ENCODE results near the gene CEP41.
A peak's percentile ranks its signal among the peaks of the same experiment; 100 is the strongest.
"Not testable (repeated sequence)": the region's sequence is repeated elsewhere in the genome, so short reads cannot be mapped to it uniquely, and the experiment has no call there.

The CEP41 gene

GRCh38 chr7:130475776-130476175 is 35.0 kb upstream of the CEP41 start:
- H3K4me1 Mint-ChIP-seq (ENCODE audit: low read depth) = no peaks in the 10 kb centered on the region
- no peaks in the 10 kb centered on the region for H3K36me3 Mint-ChIP-seq (ENCODE audit: low read depth)
- no peaks in the 10 kb centered on the region for H3K9me3 Mint-ChIP-seq
- H3K27me3 Mint-ChIP-seq = no peaks in the 10 kb centered on the region
- no peak overlapping the region for H3K27ac Mint-ChIP-seq
- H3K4me3 Mint-ChIP-seq = no peak overlapping the region

GRCh38 chr7:130473876-130474275 is 33.1 kb upstream of the CEP41 start:
- Mint-ChIP-seq H3K9me3 (no peaks in the 10 kb centered on the region), H3K27me3 (peaks cover 3% of the 10 kb centered on the region), H3K36me3 (ENCODE audit: low read depth) (no peaks in the 10 kb centered on the region), H3K4me3 (no peak overlapping the region), H3K4me1 (ENCODE audit: low read depth) (no peaks in the 10 kb centered on the region), H3K27ac (no peak overlapping the region)

GRCh38 chr7:130473289-130473688 is 32.5 kb upstream of the CEP41 start:
- no peaks in the 10 kb centered on the region for H3K36me3 Mint-ChIP-seq (ENCODE audit: low read depth)
- H3K27ac Mint-ChIP-seq = no peak overlapping the region

GRCh38 chr7:130471974-130472373 is 31.2 kb upstream of the CEP41 start:
- Mint-ChIP-seq H3K27ac (no peak overlapping the region), H3K9me3 (no peaks in the 10 kb centered on the region), H3K27me3 (peaks cover 3% of the 10 kb centered on the region), H3K36me3 (ENCODE audit: low read depth) (no peaks in the 10 kb centered on the region), H3K4me1 (ENCODE audit: low read depth) (no peaks in the 10 kb centered on the region), H3K4me3 (no peak overlapping the region)

More at GRCh38 chr7:130473289-130473688, 32.5 kb upstream of the CEP41 start:
- H3K4me3 Mint-ChIP-seq = no peak overlapping the region
- H3K9me3 Mint-ChIP-seq = no peaks in the 10 kb centered on the region
- H3K27me3 Mint-ChIP-seq = peaks cover 3% of the 10 kb centered on the region
- no peaks in the 10 kb centered on the region for H3K4me1 Mint-ChIP-seq (ENCODE audit: low read depth)

DNA sequence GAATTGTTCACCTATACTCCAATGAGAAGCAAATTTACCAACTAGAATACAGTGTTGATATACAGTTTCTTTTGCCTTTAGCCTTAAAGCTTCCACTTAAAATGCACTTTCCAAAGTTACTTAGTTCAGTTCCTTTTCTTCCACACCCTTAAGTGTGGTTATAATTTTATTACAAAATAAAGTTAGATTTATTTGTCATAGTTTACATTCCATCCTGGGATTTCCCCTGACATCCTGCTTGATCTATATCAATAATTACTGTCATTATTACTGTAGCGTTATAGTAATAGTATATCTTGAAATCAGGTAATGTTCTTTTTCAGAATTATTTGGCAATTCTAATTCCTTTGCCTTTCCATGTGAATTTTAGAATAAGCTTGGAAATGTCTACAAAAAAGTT is 27.8 kb upstream of the CEP41 start:
- Mint-ChIP-seq H3K36me3 (ENCODE audit: low read depth) (no peaks in the 10 kb centered on the region), H3K4me3 (no peak overlapping the region), H3K27ac (no peak overlapping the region)

DNA sequence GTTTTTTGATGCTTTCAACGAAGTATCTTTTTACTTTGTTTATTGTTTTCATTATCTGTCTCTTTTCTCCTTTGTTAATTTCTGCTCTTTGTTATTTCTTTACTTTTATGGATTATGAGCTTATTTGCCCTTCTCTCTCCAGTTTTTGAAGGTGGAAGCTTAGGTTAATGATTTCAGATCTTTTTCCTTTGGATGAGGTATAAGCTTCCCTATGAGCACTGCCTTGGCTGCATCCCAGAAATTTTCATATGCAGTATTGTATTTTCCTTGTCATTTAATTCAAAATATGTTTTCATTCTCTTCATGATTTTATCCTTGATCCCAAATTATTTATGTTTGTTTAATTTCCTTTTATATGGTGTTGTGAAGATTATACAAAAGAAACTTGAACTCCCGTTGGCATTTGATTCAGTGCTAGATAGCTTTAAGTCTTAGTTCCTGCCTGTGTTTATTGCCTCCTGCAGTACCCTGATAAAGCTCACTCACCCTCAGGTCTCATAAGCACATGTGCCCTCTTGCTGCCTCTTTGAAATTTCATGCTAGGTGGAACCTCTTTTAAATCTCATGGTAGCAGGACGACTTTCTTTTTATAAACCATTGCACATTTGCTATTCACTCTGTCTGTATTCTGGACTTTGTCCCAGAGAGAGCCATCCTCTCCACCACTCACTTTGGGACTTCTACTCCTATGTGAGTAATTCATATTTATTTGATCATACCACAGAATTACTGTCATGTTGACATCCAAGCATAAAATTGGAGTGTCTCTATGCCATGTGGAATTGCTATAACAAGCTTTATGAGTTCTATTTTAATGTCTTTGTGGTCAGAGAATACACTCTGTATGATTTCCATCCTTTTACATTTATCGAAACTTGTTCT is 23.0 kb upstream of the CEP41 start:
- H3K27ac Mint-ChIP-seq = no peak overlapping the region
- H3K4me1 Mint-ChIP-seq (ENCODE audit: low read depth) = peaks cover 7% of the 10 kb centered on the region
- H3K9me3 Mint-ChIP-seq = peaks cover 3% of the 10 kb centered on the region
- H3K4me3 Mint-ChIP-seq = no peak overlapping the region
- no peaks in the 10 kb centered on the region for H3K27me3 Mint-ChIP-seq
- H3K36me3 Mint-ChIP-seq (ENCODE audit: low read depth) = peaks cover 3% of the 10 kb centered on the region

More for the DNA sequence above, 27.8 kb upstream of the CEP41 start:
- Mint-ChIP-seq H3K4me1 (ENCODE audit: low read depth) (peaks cover 4% of the 10 kb centered on the region), H3K9me3 (no peaks in the 10 kb centered on the region), H3K27me3 (peaks cover 3% of the 10 kb centered on the region)

DNA sequence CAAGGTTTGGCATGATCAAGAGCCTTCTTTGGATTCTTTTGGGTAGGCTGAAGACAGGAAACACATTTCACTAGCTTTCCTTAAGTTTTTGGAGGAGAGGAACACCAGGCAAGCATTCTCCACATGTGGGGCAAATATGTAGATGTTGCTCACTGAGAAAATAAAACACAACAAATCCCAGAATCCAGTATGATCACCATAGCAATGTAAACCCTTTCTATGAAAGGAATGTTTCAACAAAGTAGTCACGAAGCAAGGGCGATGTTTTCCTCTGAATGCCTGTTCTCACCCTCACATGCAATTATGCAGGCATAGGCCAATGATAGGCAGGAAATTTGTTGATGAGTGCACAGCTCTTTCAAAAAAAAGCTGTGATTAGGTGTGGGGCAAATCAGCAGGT is 20.5 kb upstream of the CEP41 start:
- H3K27me3 Mint-ChIP-seq = no peaks in the 10 kb centered on the region
- peaks cover 13% of the 10 kb centered on the region for H3K4me1 Mint-ChIP-seq (ENCODE audit: low read depth)
- H3K9me3 Mint-ChIP-seq = peaks cover 4% of the 10 kb centered on the region
- peaks cover 3% of the 10 kb centered on the region for H3K36me3 Mint-ChIP-seq (ENCODE audit: low read depth)
- no peak overlapping the region for H3K4me3 Mint-ChIP-seq
- H3K27ac Mint-ChIP-seq = no peak overlapping the region

DNA sequence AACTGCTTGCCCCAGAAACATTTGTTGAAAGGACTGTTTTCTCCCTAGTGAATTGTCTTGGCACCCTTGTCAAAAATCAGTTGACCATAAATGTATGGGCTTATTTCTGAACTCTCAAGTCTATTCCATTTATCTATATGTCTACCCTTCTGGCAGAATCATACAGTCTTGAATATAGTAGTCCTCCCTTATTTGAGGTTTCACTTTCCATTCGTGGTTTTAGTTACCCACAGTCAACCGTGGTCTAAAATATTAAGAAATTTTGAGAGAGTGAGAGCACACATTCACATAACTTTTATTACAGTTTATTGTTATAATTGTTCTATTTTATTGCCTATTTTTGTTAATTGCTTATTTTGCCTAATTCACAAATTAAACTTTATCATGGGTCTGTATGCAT is 17.4 kb upstream of the CEP41 start:
- Mint-ChIP-seq H3K27ac (no peak overlapping the region), H3K4me3 (peak overlapping the region; percentile 1), H3K36me3 (ENCODE audit: low read depth) (peaks cover 3% of the 10 kb centered on the region), H3K27me3 (no peaks in the 10 kb centered on the region), H3K9me3 (peaks cover 4% of the 10 kb centered on the region), H3K4me1 (ENCODE audit: low read depth) (peaks cover 28% of the 10 kb centered on the region)

DNA sequence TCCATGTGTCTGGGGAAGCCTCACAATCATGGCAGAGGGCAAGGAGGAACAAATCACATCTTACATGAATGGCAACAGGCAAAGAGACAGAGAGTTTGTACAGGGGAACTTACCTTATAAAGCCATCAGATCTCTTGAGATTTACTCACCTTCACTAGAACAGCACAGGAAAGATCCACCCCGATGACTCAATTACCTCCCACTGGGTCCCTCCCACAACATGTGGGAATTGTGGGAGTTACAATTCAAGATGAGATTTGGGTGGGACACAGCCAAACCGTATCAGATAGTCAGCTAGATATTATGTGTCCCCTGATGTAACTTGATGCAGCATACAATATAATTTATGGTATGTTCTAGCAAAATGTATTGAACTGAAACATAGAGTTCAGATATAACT is 14.1 kb upstream of the CEP41 start:
- Mint-ChIP-seq H3K27me3 (no peaks in the 10 kb centered on the region), H3K27ac (no peak overlapping the region), H3K9me3 (peaks cover 4% of the 10 kb centered on the region), H3K4me3 (no peak overlapping the region), H3K4me1 (ENCODE audit: low read depth) (peaks cover 28% of the 10 kb centered on the region), H3K36me3 (ENCODE audit: low read depth) (peaks cover 3% of the 10 kb centered on the region)

GRCh38 chr7:130452951-130453350 is 12.1 kb upstream of the CEP41 start:
- no peaks in the 10 kb centered on the region for H3K27me3 Mint-ChIP-seq
- peaks cover 22% of the 10 kb centered on the region for H3K4me1 Mint-ChIP-seq (ENCODE audit: low read depth)
- H3K4me3 Mint-ChIP-seq = no peak overlapping the region
- no peak overlapping the region for H3K27ac Mint-ChIP-seq
- peaks cover 4% of the 10 kb centered on the region for H3K36me3 Mint-ChIP-seq (ENCODE audit: low read depth)
- peaks cover 5% of the 10 kb centered on the region for H3K9me3 Mint-ChIP-seq

DNA sequence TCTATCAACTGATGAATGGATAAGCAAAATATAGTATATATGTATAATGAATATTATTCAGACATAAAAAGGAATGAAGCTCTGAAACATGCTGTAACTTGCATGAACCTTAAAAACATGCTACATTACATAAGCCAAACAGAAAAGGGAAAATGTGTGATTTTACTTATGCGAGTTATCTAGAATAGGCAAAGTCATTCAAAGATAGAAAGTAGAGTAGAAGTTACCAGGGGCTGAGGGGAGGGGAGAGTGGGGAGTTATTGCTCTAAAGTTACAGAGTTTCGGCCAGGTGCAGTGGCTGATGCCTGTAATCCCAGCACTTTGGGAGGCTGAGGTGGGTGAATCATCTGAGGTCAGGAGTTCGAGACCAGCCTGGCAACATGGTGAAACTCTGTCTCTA is 10.5 kb upstream of the CEP41 start:
- H3K4me1 Mint-ChIP-seq (ENCODE audit: low read depth) = peaks cover 22% of the 10 kb centered on the region
- not testable (repeated sequence) for H3K36me3 Mint-ChIP-seq (ENCODE audit: low read depth); H3K27me3 Mint-ChIP-seq; H3K27ac Mint-ChIP-seq; H3K4me3 Mint-ChIP-seq; H3K9me3 Mint-ChIP-seq

- Mint-ChIP-seq H3K27ac (no peak overlapping the region), H3K4me3 (no peak overlapping the region), H3K27me3 (no peaks in the 10 kb centered on the region), H3K36me3 (ENCODE audit: low read depth) (peaks cover 4% of the 10 kb centered on the region), H3K9me3 (peaks cover 5% of the 10 kb centered on the region), H3K4me1 (ENCODE audit: low read depth) (peaks cover 12% of the 10 kb centered on the region)
These were observed 5.4 kb upstream of the CEP41 start for GRCh38 chr7:130446259-130446658.

GRCh38 chr7:130444751-130445407 is 4.1 kb upstream of the CEP41 start:
- Mint-ChIP-seq H3K4me1 (ENCODE audit: low read depth) (peaks cover 23% of the 10 kb centered on the region), H3K27ac (no peak overlapping the region), H3K9me3 (peaks cover 5% of the 10 kb centered on the region), H3K27me3 (no peaks in the 10 kb centered on the region), H3K36me3 (ENCODE audit: low read depth) (peaks cover 4% of the 10 kb centered on the region), H3K4me3 (no peak overlapping the region)

GRCh38 chr7:130444234-130444633 is 3.4 kb upstream of the CEP41 start:
- Mint-ChIP-seq H3K4me1 (ENCODE audit: low read depth) (peaks cover 30% of the 10 kb centered on the region), H3K4me3 (no peak overlapping the region), H3K27me3 (no peaks in the 10 kb centered on the region), H3K36me3 (ENCODE audit: low read depth) (peaks cover 4% of the 10 kb centered on the region), H3K9me3 (peaks cover 5% of the 10 kb centered on the region), H3K27ac (no peak overlapping the region)

DNA sequence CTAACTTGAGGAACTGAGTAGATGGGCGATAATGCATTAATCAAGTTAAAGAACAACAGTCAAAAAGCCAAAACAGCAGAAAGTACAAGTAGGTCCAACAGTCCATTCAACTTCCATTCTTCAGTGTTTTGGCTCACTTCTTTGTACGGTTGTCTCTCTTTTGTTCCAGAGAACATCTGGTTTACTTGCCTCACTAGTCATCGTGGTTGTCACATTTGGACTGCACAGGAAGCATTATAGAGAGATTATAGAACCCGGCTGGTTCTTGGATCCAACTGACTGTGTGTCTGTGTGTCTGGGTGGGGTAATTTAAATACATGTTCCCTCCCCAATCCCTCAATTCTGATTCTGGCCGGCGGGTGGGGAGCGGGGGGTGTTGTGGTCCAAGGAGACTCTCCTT is 1.8 kb upstream of the CEP41 start:
- Mint-ChIP-seq H3K27ac (no peak overlapping the region), H3K9me3 (no peaks in the 10 kb centered on the region), H3K27me3 (no peaks in the 10 kb centered on the region), H3K4me1 (ENCODE audit: low read depth) (peaks cover 38% of the 10 kb centered on the region), H3K4me3 (no peak overlapping the region), H3K36me3 (ENCODE audit: low read depth) (no peaks in the 10 kb centered on the region)
